Fibroblast of pulmonary artery (primary cell): ENCODE measurements around the gene PIM3.
"Not testable (repeated sequence)": the region's sequence is repeated elsewhere in the genome, so short reads cannot be mapped to it uniquely, and the experiment has no call there.

Experiments
- DNase-seq: peaks from one replicate; pipeline ENCODE4 v3.0.0-alpha.2; 2010; ENCODE audit warnings: low read depth
- H3K4me3 ChIP-seq: replicated peaks from 2 replicates; pipeline ENCODE4 v1.5.1; 2011; ENCODE audit warnings: low read depth, mild to moderate bottlenecking, control low read depth, low read length, moderate library complexity
- CTCF ChIP-seq: IDR thresholded peaks from 2 replicates; pipeline ENCODE4 v1.5.1; 2011; ENCODE audit warnings: mild to moderate bottlenecking, control low read depth, low read length, inconsistent platforms; ENCODE audit errors: missing control alignments

The PIM3 gene

GRCh38 chr22:49986325-49986724, 25.8 kb downstream of the PIM3 start:
- no peak overlapping the region for H3K4me3 ChIP-seq
- TF ChIP-seq CTCF = no peak
- DNase-seq = no peak

- not testable (repeated sequence) for H3K4me3 ChIP-seq, DNase-seq
Measured at GRCh38 chr22:49989826-49990225, 29.3 kb downstream of the PIM3 start.

GRCh38 chr22:49991167-49991566, 30.6 kb downstream of the PIM3 start:
- no peak overlapping the region for H3K4me3 ChIP-seq
- DNase-seq = no peak
- TF ChIP-seq CTCF = no peak

GRCh38 chr22:49991907-49992533, 31.4 kb downstream of the PIM3 start:
- DNase-seq = no peak
- H3K4me3 ChIP-seq = no peak overlapping the region
- no peak for TF ChIP-seq CTCF

- peak; percentile 81 for TF ChIP-seq CTCF
- no peak overlapping the region for H3K4me3 ChIP-seq
- DNase-seq = peak; percentile 63
Measured at GRCh38 chr22:49992921-49993648, 32.5 kb downstream of the PIM3 start.

- no peak for TF ChIP-seq CTCF
- DNase-seq = no peak
Measured at GRCh38 chr22:49993649-49994360, 33.2 kb downstream of the PIM3 start.

GRCh38 chr22:49994361-49995040, 33.9 kb downstream of the PIM3 start:
- TF ChIP-seq CTCF = no peak
- no peak for DNase-seq
- no peak overlapping the region for H3K4me3 ChIP-seq

More at GRCh38 chr22:49993649-49994360, 33.2 kb downstream of the PIM3 start:
- no peak overlapping the region for H3K4me3 ChIP-seq
